IMR-90 (cell line): Measurements from ENCODE around the gene GJC1.

ENCODE experiments used
- BHLHE40 ChIP-seq: fragments of 150-350 bp; IDR thresholded peaks from 2 replicates; pipeline ENCODE4 v1.6.1; 2016; ENCODE audit warnings: mild to moderate bottlenecking, low read depth, low read length
- FOS ChIP-seq: fragments of 150-350 bp; IDR thresholded peaks from 2 replicates; pipeline ENCODE4 v1.6.1; 2016; ENCODE audit warnings: low read depth, low read length
- MAFK ChIP-seq: IDR thresholded peaks from 2 replicates; pipeline ENCODE4 v1.6.1; 2012; ENCODE audit warnings: low read depth, low read length, improper control_type of control experiment
- MAZ ChIP-seq: IDR thresholded peaks from 2 replicates; pipeline ENCODE4 v1.6.1; 2012; ENCODE audit warnings: low read depth, mild to moderate bottlenecking, low read length, improper control_type of control experiment, moderate library complexity, borderline replicate concordance
- MXI1 ChIP-seq: IDR thresholded peaks from 2 replicates; pipeline ENCODE4 v1.6.1; 2012; ENCODE audit warnings: low read depth, mild to moderate bottlenecking, low read length, moderate library complexity, borderline replicate concordance
- POLR2A ChIP-seq: IDR thresholded peaks from 2 replicates; pipeline ENCODE4 v1.6.1; 2012; ENCODE audit warnings: mild to moderate bottlenecking, low read depth, low read length
- RAD21 ChIP-seq: IDR thresholded peaks from 2 replicates; pipeline ENCODE4 v1.6.1; 2012; ENCODE audit warnings: low read length, improper control_type of control experiment
- SMC3 ChIP-seq: fragments of 150-350 bp; IDR thresholded peaks from 2 replicates; pipeline ENCODE4 v1.6.1; 2016; ENCODE audit warnings: low read depth, mild to moderate bottlenecking, antibody characterized with exemption, low read length, moderate library complexity
- TF ChIP-seq, protein P1 (sequence below): conservative IDR thresholded peaks from 2 replicates; pipeline ENCODE4 v1.5.1; 2012; ENCODE audit warnings: mild to moderate bottlenecking, low read depth, low read length, improper control_type of control experiment
- TF ChIP-seq, protein P2 (sequence below): fragments of 150-350 bp; IDR thresholded peaks from 2 replicates; pipeline ENCODE4 v1.6.1; 2017; ENCODE audit warnings: mild to moderate bottlenecking, antibody characterized with exemption, low read length, low read depth

DNA sequence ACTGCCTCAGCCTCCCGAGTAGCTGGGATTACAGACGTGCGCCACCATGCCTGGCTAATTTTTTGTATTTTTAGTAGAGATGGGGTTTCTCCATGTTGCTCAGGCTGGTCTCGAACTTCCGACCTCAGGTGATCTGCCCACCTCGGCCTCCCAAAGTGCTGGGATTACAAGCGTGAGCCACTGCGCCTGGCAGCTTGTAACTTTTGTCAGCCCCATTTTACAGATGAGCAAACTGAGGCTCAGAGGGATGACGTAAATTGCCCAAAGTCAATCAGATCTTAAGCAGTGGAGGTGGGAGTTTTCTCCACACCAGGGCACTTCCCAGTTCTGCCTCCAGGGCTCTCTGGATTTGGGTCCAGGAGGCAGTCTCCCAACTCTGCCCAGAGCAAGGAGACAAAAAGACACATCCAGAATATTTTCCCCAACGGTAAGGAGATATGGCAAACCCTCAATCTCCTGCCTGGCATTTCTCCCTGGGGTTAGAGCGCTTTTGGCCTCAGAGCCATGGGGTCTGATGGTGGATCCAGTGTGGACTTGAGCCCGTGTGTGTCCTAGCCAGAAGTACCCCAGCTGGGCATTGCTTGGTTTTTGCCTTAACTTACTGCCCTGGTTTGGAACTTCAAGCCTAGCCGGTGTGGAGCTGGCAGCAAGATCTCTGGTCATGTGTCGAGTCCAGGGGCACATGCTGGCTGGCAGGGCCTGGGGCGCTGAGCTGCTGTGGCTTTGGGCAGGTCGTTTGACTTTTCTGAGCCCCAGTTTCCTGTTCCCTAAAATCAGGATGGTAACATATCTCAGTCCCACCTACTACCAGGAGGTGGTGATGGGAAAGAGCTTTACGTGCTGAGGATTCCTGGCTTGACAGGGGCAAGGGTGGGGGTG lies 67.9 kb downstream of the GJC1 start:
- no peak for TF ChIP-seq POLR2A
- no peak for TF ChIP-seq BHLHE40
- TF ChIP-seq, protein P1, sequence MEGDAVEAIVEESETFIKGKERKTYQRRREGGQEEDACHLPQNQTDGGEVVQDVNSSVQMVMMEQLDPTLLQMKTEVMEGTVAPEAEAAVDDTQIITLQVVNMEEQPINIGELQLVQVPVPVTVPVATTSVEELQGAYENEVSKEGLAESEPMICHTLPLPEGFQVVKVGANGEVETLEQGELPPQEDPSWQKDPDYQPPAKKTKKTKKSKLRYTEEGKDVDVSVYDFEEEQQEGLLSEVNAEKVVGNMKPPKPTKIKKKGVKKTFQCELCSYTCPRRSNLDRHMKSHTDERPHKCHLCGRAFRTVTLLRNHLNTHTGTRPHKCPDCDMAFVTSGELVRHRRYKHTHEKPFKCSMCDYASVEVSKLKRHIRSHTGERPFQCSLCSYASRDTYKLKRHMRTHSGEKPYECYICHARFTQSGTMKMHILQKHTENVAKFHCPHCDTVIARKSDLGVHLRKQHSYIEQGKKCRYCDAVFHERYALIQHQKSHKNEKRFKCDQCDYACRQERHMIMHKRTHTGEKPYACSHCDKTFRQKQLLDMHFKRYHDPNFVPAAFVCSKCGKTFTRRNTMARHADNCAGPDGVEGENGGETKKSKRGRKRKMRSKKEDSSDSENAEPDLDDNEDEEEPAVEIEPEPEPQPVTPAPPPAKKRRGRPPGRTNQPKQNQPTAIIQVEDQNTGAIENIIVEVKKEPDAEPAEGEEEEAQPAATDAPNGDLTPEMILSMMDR = no peak; the same call in 1 of the 2 replicates
- no peak for TF ChIP-seq MXI1
- TF ChIP-seq RAD21 = no peak
- TF ChIP-seq, protein P2, sequence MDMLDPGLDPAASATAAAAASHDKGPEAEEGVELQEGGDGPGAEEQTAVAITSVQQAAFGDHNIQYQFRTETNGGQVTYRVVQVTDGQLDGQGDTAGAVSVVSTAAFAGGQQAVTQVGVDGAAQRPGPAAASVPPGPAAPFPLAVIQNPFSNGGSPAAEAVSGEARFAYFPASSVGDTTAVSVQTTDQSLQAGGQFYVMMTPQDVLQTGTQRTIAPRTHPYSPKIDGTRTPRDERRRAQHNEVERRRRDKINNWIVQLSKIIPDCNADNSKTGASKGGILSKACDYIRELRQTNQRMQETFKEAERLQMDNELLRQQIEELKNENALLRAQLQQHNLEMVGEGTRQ = no peak
- no peak for TF ChIP-seq SMC3
- no peak for TF ChIP-seq MAFK
- TF ChIP-seq MAZ = no peak
- TF ChIP-seq FOS = no peak
